ENCODE measurements around the gene EMC7. TPM values are rescaled to one million over a fixed set of nuclear protein-coding genes. Genes with fewer than 3 reads are reported as not detected.

The EMC7 gene
- total and polyA plus RNA-seq, 2 experiments from 2014 or later, result 18.3 to 55.1 TPM

- Histone ChIP-seq H3K79me2 (replicated peaks; ENCODE audit: insufficient read depth) (no peaks in the 10 kb centered on the region), H4K20me1 (replicated peaks; ENCODE audit: insufficient read depth) (no peaks in the 10 kb centered on the region), H3K27me3 (ENCODE audit: insufficient read depth) (no peaks in the 10 kb centered on the region), H2AFZ (no peak overlapping the region), H3K9me2 (ENCODE audit: insufficient read depth) (no peaks in the 10 kb centered on the region), H3K27ac (ENCODE audit: low read depth) (no peak overlapping the region), H3K36me3 (ENCODE audit: insufficient read depth) (no peaks in the 10 kb centered on the region), H3F3A (replicated peaks; ENCODE audit: low read depth) (no peaks in the 10 kb centered on the region), H3K4me3 (no peak overlapping the region), H3K4me1 (ENCODE audit: insufficient read depth) (no peaks in the 10 kb centered on the region), H3K4me2 (no peak overlapping the region)
- Mint-ChIP-seq H3K4me1 (no peaks in the 10 kb centered on the region), H3K9me3 (no peaks in the 10 kb centered on the region), H3K27me3 (ENCODE audit: insufficient read depth, low read depth, poor library complexity) (no peaks in the 10 kb centered on the region), H3K27ac (no peak overlapping the region), H3K36me3 (ENCODE audit: low read depth) (no peaks in the 10 kb centered on the region), H3K4me3 (no peak overlapping the region)
- ATAC-seq, result no peak
- TF ChIP-seq JUNB (IDR thresholded peaks at IDR 0.05; ENCODE audit: unreplicated experiment) (no peak), ZNF331 (CRISPR knock-in tag; IDR thresholded peaks at IDR 0.05; ENCODE audit: low read depth) (no peak), ZNF114 (CRISPR knock-in tag; IDR thresholded peaks at IDR 0.05) (no peak), ETS1 (IDR thresholded peaks at IDR 0.05) (no peak), CREB1 (CRISPR knock-in tag; IDR thresholded peaks at IDR 0.05; ENCODE audit: low read depth) (no peak), EZH2phosphoT487 (IDR thresholded peaks at IDR 0.05; ENCODE audit: unreplicated experiment) (no peak), EZH2 (IDR thresholded peaks at IDR 0.05; ENCODE audit: low read depth, unreplicated experiment) (no peak), NANOG (IDR thresholded peaks at IDR 0.05; ENCODE audit: borderline replicate concordance) (no peak), STAT1 (IDR thresholded peaks at IDR 0.05; ENCODE audit: unreplicated experiment) (no peak), CTCF (conservative IDR thresholded peaks at IDR 0.05; ENCODE audit: low read depth in 2 of 2) (no peak), ZNF462 (CRISPR knock-in tag; IDR thresholded peaks at IDR 0.05) (no peak), POLR2AphosphoS5 (IDR thresholded peaks at IDR 0.05; ENCODE audit: low read depth) (no peak), REST (IDR thresholded peaks at IDR 0.05; ENCODE audit: unreplicated experiment) (no peak)
- DNase-seq (ENCODE audit: low spot score), result no peak
These were observed 35.7 kb downstream of the EMC7 start for GRCh38 chr15:34065941-34066340.
